Esophagus squamous epithelium (tissue), 4 donors: Measurements from ENCODE around the gene PEAK1.

ENCODE experiments used
- CTCF ChIP-seq, 6 experiments: fragments of 450-650 bp in 4 of 6; fragments of 200-600 bp in 2 of 6; sonication (generic) in 2 of 6; IDR thresholded peaks; one replicate each; pipeline ENCODE4 v1.5.1; 2016 to 2019; ENCODE audit warnings: antibody characterized with exemption in 6 of 6, mild to moderate bottlenecking in 4 of 6, moderate library complexity in 4 of 6
- POLR2A ChIP-seq, 4 donors: fragments of 450-650 bp; IDR thresholded peaks; one replicate each; pipeline ENCODE4 v1.6.1; 2017; ENCODE audit warnings: antibody characterized with exemption in 4 of 4, mild to moderate bottlenecking in 4 of 4, moderate library complexity in 3 of 4

- TF ChIP-seq POLR2A (IDR thresholded peaks at IDR 0.05) (no peak), CTCF (IDR thresholded peaks at IDR 0.05) (no peak)
These were observed 355.2 kb downstream of the PEAK1 start for GRCh38 chr15:77064539-77065308.
